CD4-positive, alpha-beta T cell treated with Interleukin-21 for 1 hour (primary cell): Measurements from ENCODE around the gene TXLNB.

ENCODE experiments used
- DNase-seq: peaks from one replicate; pipeline ENCODE4 v3.0.0-alpha.2; 2020

The TXLNB gene

GRCh38 chr6:139291813-139292619, at the start of gene TXLNB:
TXLNB (minus strand) TSS chr6:139291998; CDS start chr6:139288899, 3,099 bp downstream.
- DNase-seq: peak; percentile 90

GRCh38 chr6:139341060-139341459, 49.3 kb upstream of the TXLNB start:
- no peak for DNase-seq

- DNase-seq: no peak
Observed at GRCh38 chr6:139338795-139339194, 47.0 kb upstream of the TXLNB start.

- no peak for DNase-seq
Observed at GRCh38 chr6:139337830-139338229, 46.0 kb upstream of the TXLNB start.

GRCh38 chr6:139337001-139337400, 45.2 kb upstream of the TXLNB start:
- no peak for DNase-seq

- DNase-seq: no peak
Observed at GRCh38 chr6:139336488-139336887, 44.7 kb upstream of the TXLNB start.

- no peak for DNase-seq
Observed at GRCh38 chr6:139335447-139336210, 43.8 kb upstream of the TXLNB start.

GRCh38 chr6:139334806-139335446, 43.1 kb upstream of the TXLNB start:
- DNase-seq: no peak

GRCh38 chr6:139330826-139331500, 39.2 kb upstream of the TXLNB start:
- no peak for DNase-seq

GRCh38 chr6:139330306-139330705, 38.5 kb upstream of the TXLNB start:
- no peak for DNase-seq

- DNase-seq: no peak
Observed at GRCh38 chr6:139329224-139329623, 37.4 kb upstream of the TXLNB start.

- no peak for DNase-seq
Observed at GRCh38 chr6:139327038-139327437, 35.2 kb upstream of the TXLNB start.

- no peak for DNase-seq
Observed at GRCh38 chr6:139325686-139326085, 33.9 kb upstream of the TXLNB start.

GRCh38 chr6:139325125-139325524, 33.3 kb upstream of the TXLNB start:
- peak; percentile 10 for DNase-seq

- DNase-seq: no peak
Observed at GRCh38 chr6:139324301-139324555, 32.4 kb upstream of the TXLNB start.

GRCh38 chr6:139323511-139324300, 31.9 kb upstream of the TXLNB start:
- DNase-seq: peak; percentile 87

- DNase-seq: no peak
Observed at GRCh38 chr6:139320081-139320480, 28.3 kb upstream of the TXLNB start.

- DNase-seq: no peak
Observed at GRCh38 chr6:139316622-139317317, 25.0 kb upstream of the TXLNB start.

GRCh38 chr6:139313784-139314545, 22.2 kb upstream of the TXLNB start:
- DNase-seq: no peak

GRCh38 chr6:139313229-139313628, 21.4 kb upstream of the TXLNB start:
- no peak for DNase-seq

- no peak for DNase-seq
Observed at GRCh38 chr6:139311831-139312230, 20.0 kb upstream of the TXLNB start.
